Measurements from ENCODE around the gene GSAP.
"Not testable (repeated sequence)": the region's sequence is repeated elsewhere in the genome, so short reads cannot be mapped to it uniquely, and the experiment has no call there.

The GSAP gene

DNA sequence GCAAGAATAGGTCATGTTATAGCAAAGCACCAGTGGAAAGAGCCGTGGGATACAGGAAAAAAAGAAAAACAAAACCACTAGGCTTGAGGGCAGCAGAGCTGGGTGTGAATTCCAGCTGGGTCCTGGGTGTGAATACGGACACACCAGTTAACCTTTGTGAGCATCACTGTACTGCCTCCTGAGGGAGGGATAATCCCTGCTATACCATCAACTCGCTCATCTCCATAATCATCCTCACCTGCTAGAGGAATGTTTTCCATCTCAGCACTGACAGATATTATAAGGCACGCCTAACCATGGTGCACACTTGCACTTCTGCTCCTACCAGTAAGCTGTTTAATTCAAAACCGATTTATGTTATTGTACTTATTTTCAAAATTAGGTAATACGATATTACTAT, 62.2 kb downstream of the GSAP start:
- no peak for DNase-seq

DNA sequence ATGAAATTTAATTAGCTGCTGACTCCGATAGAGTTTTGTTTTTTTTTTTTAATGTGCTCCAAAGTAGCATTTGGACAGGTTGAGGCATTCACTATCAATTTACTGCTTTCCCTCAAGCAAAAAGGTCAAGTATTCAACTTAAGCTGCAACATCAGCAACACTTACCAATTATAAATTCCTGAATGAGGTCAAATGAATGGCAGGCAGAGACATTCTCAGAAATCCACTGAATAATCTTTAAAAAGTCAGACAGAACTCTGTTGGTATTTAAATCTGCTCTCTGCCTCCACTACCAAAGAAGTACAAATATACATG, 62.8 kb downstream of the GSAP start:
- no peak for DNase-seq

DNA sequence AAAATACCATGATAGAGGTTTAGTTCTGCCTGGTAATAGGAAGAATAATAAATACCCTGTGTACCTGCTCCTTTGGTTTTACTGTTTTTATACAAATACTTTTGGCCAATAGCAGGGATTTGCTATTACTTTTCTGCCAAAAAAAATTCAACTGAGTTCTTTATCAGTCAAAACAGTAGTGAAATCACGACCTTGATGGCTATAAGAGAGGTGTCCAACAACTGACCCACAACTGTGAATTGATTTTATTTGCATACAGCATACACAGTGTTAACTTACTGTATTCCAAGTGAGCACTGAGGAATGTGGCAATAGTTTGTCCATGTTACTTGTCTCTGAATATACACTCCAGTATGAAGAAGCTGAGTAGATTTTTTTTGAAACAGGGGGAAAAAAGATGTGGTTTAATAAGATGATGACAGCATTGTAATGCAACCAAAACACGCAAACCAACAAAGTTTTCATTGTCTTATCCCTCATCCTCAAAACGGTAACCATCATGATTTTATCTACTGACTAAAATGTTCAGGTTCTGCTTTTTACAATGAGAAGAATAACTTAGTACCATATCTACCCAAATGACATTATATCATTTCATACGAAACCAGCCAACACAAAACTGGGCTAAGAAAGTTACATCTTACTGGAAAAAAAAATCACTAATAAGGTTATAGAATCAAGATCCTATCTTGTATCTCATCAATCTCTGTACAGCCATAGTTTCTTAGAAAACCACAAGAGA, 63.3 kb downstream of the GSAP start:
- no peak for DNase-seq

DNA sequence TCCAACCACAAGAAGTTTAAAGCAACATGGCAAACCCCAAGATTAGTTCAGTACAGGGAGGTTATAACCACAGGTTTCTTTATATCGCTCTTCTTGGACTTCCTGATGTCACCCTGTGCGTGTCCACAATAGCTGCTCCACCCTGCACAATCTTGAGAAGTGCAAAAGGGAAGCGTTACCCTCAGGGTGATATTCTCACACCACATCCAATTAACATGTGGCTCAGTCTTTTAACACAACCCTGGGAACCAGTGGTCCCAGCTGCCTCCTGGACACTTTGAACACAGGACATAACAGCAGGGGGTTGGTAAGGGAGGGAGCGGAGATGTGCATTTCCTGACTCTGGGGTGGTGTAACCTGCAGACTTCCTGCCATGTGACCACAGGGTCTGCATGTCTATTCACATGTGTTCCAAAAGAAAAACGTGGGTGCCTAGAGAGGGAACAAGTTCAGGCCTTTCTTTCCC, 64.6 kb downstream of the GSAP start:
- DNase-seq: no peak

DNA sequence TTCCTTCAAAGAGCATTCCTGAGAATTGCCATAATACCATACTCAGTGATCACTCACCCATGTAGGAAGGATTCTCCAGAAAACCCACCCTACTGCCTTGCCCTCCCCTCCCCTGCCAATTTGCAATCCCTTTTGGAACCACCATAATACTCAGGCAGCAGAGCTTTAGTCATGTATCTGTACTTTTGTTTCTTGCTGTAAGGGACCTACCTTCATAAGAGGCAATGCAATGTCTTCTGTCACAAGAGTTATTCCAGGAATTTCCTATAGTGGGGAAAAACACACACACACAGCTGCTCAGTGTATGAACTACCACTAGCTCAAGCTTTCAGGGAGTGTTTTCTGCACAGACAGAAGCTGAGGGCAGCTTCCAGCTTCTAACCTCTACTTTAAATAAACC, 67.0 kb downstream of the GSAP start:
- DNase-seq: peak; percentile 55

DNA sequence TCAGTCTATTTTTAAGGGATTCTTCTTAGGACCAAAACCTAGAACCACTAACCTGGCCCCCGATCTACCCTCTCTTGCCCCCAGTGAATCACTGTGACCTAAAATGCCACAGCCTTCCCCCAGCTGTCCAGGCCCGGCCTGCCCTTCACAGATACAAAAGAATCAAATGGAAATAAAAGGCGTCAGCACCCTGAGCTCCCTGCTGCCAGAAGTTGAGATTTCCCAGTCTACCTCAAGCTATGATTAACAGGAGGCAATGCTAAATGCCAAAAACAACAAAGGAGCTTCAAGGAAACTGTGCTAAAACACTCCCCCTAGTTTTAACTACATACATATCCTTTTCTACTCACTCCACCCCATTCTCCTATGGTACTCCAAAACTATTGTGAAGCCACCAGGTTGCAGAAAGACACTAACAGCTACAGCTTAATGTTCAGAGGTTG, 67.8 kb downstream of the GSAP start:
- peak; percentile 95 for DNase-seq

DNA sequence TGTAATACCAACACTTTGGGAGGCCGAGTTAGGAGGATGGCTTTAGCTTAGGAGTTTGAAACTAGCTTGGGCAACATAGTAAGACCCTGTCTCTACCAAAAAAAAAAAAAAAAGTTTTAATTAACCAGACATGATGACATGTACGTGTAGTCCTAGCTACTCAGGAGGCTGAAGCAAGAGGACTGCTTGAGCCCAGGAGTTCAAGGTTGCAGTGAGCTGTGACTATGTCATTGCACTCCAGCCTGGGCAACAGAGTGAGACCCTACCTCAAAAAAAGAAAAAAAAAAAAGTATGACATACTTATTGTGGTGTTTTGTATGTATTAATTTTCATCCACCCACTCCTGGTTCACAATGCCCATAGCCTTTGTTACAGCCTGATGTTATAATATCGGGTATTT, 69.7 kb downstream of the GSAP start:
- DNase-seq: no peak

DNA sequence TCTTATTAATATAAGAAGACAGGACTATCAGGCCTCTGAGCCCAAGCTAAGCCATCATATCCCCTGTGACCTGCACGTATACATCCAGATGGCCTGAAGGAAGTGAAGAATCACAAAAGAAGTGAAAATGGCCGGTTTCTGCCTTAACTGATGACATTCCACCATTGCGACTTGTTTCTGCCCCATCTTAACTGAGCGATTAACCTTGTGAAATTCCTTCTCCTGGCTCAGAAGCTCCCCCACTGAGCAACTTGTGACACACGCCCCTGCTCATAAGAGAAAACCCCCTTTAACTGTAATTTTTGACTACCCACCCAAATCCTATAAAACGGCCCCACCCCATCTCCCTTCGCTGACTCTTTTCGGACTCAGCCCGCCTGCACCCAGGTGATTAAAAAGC, 70.7 kb downstream of the GSAP start:
- not testable (repeated sequence) for DNase-seq

DNA sequence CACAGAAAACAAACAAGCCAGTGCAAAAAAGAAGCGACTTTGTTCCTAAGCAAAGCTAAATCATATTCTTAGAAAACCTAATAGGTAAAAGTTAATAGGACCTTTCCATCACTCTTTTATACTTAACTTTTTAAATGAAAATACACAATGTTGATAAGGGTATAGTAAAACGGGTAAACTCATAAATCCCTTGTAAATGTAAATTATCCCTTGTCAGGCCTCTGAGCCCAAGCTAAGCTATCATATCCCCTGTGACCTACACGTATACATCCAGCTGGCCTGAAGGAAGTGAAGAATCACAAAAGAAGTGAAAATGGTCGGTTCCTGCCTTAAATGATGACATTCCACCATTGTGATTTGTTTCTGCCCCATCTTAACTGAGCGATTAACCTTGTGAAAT, 76.4 kb downstream of the GSAP start:
- no peak for DNase-seq

DNA sequence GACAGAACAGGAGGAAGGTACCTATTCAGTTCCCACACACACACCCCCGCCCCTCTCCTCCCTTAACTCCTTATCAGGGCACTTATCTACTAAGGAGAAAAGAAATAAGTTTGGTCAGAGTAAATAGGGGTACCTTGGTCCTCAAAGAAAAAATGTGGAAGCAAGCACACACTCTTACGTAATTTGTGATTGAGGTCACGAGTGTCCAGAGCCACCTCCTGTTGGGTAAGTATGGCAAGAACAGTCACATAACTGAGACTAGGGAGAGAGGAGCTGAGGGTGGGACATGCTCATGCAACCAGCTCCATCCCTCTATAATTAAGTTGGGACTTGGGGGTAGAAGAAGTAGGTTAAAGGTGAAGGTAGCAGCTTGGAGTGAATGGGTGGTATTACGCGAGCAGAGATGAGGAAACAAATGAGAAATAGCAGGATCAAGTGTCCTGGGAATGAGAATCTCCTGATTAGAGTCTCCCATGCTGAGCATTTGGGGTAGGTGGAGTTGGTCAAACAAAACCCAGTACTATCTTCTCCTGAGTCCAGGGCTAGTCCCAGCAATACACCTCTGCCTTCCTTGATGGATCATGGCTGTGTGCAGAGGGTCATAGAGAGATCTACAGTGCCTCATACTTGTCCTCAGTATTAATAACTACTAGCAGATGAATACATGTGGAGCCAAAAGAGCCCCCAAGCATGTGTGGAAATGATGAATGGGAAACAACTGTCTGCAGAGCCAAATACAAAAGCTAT, 77.1 kb downstream of the GSAP start:
- no peak for DNase-seq

DNA sequence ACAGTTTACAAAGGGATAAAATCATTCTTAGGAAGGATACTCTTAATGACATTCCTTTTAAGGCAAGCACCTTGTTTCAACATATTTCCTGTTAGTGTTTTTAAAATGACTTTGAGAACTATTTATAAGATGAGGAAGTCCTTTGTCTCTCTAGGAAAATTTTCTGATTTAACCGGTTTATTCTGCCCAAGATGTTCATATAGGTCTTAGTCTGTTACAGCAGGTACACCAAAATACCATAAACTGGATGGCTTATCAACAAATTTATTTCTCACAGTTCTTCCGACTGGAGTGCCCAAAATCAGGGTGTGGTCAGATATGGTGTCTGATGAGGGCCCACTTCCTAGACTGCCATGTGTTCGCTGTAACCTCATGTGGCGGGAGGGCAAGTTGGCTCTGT, 77.9 kb downstream of the GSAP start:
- no peak for DNase-seq

DNA sequence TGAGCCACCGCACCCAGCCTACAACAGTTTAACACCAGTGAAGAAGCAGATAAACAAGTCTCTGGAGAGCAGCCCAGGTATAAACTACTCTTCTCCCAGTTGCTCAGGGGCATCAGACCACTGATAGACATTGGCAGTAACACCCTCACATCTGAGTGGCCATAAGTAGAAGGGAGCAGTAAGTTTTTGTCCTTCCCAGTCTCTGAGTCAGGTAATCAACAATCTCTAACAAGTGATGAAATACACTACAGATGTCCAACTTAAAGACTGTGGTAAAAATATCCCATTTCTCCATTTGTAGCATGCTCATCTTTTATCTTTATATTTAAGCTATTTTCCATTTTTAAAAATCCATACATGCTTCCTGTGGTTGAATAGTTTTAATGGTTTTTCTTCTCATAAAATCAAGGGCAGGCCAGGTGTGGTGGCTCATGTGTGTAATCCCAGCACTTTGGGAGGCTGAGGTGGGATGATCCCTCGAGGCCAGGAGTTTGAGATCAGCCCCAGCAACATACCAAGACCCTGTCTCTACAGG, 78.6 kb downstream of the GSAP start:
- no peak for DNase-seq

DNA sequence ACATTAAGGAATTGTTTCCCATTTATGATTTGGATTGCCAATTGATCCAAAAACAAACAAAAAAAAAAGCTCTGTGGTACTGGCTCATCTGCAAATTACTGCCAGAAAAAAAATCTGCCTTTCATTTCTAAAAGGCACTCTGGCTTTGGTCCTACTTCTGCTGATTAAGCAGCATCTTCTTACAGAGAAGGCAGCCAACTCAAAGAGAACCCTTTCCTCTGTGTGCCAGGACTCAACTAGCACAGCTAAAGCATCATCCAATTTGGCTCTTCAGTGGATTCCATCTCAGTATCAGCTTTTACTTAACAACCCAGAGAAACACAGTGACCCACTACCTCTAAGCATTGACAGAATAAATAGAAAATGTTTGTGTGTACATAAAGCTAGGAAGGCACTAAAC, 80.6 kb downstream of the GSAP start:
- no peak for DNase-seq

DNA sequence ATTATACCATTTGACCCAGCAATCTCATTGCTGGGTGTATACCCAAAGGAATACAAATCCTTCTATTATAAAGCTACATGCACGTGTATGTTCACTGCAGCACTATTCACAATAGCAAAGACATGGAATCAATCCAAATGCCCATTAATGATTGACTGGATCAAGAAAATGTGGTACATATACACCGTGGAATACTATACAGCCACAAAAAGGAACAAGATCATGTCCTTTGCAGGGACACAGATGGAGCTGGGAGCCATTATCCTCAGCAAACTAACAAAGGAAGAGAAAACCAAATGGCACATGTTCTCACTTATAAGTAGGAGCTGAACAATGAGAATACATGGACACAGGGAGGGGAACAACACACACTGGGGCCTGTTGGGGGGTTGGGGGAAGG, 82.1 kb downstream of the GSAP start:
- DNase-seq: not testable (repeated sequence)

DNA sequence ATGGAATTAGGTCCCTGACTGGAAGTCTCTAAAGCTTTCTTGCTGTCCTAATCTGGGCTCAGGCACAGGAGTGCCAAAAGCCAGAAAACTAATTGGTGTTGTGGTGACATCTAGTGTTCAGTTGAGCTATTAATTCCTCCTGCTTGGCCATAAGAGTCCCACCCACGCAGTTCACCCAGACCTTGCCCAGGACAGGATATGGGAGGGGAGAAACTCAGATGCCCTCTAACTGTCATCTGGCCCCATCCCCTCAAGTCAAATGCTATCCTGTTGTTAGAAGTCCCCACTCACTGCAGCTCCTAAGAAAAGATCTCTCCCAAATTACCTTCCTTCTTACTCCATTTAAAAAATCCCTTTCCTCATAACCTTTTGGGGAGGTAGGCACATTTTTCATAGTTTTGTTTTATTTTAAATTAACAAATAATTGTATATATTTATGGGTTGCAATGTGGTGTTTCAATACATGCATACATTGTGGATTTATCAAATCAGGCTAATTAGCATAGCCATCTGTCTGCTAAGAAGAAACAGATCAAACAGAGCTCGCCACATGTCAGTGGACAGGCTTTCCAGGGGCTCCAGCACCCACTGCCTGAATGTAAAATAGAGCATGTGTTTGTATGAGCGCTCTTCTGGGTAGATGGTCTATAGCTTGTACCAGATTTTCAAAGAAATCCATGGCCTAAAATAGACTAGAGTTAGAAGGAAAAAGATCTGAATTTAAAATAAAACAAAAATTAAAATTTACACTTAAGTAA, 84.0 kb downstream of the GSAP start:
- peak; percentile 83 for DNase-seq

DNA sequence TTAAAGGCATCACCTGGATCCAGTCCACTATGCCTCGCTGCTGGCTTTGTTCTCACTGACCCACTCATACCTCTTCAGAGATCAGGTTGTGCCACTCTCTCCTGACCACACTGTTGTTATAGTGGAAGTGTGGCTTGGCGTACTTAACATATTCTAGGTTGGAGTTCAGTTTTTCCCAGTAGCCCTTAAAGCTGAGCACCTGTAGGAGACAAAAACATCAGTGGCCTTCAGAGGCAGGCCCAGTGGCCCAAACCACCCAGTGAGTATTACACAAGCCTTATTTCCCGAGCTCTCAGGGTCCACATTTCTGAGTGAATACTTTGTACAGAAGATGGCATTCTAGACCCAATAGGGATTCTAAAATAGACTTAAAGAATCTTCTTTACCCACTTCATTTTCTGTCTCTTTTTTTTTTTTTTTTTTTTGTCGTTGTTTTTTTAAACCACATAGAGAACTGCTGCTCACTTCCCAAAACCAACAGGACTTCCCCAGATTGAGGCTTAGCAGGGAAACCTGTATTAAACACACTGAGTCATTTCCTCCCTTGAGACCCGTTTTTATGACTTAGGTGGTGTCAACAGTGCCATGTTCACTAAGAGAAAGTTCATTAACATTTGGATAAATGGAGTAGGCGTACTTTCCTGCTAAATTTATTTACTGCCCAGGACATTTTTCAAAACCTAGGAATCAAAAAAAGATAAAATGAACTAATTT, 85.8 kb downstream of the GSAP start:
- no peak for DNase-seq

DNA sequence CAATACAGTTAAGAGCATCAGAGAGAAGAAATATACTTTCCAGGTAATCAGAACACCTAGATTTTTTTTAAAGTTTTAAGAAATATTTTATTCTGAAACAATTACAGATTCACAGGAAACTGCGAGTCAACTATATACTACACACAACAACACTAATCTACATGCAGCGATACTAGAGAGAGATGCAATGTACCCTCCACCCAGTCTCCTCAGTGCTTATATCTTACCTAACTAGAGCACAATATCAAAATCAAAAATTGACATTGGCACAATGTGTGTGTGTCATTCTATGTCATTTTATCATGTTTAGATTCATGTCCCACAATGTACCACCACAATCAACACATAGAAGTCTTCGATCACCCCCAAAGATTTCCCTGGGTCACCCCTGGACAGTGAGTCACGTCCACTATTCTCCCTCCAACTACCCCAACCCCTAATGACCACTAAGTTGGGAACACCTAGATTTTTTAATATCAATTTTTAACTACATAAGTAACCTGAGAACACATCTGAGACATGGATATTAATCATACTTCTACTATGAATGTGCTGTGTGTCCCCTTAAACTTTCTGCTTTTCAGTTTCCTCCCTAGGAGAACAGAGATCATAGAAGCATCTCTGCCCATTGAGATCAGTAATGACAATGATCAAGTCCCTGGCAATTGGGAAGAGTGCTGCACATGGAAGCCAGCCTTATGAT, 86.5 kb downstream of the GSAP start:
- DNase-seq: no peak

DNA sequence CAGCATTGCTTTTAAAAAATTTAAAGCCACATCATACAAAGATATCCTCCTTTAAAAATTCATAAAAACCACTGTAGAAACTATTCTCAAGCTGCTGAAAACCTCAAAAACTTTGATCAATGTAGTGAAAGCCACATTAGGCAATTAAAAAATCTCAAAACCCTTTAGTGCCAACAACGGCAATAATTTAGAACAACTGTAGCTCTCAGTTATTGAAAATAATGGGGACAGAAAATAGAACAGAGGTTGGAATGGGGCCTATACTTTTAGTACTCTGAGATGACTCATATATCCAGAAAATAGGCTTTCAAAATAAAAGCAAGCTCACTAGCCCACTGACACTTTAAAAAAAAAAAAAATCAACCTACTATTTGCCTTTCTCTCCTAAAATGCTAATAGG, 87.5 kb downstream of the GSAP start:
- DNase-seq: no peak

DNA sequence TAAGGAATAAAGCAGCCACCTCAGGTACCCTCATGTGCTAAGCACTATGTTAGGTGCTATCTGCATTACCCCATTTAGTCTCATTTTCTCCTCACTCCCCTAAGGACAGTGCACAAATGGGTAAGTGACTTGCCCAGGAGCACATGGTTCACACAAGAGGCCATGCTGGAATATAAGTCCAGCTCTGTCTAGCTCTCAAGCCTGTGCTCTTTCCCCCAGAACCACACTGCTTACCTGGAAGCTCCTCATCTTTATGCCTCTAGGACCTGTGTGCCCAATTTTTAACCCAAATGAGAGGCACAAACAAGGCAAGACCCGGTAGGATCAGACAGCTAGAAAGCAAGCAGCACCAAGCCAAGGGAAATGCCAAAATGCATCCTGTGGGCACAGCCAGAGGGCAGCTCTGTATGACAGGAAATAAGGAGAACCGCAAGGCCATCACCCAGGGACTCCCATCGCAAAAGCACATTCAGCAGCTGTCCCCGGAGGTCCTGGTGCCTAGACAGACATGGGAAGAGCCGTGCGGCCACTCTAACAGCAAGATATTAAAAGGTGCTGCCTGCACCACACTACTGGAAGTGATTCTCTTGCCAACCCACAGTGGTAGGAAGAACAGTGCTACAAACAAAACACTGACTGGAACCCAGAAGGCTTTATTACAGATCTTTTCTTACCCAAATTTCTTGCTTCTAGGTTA, 88.1 kb downstream of the GSAP start:
- DNase-seq: no peak

DNA sequence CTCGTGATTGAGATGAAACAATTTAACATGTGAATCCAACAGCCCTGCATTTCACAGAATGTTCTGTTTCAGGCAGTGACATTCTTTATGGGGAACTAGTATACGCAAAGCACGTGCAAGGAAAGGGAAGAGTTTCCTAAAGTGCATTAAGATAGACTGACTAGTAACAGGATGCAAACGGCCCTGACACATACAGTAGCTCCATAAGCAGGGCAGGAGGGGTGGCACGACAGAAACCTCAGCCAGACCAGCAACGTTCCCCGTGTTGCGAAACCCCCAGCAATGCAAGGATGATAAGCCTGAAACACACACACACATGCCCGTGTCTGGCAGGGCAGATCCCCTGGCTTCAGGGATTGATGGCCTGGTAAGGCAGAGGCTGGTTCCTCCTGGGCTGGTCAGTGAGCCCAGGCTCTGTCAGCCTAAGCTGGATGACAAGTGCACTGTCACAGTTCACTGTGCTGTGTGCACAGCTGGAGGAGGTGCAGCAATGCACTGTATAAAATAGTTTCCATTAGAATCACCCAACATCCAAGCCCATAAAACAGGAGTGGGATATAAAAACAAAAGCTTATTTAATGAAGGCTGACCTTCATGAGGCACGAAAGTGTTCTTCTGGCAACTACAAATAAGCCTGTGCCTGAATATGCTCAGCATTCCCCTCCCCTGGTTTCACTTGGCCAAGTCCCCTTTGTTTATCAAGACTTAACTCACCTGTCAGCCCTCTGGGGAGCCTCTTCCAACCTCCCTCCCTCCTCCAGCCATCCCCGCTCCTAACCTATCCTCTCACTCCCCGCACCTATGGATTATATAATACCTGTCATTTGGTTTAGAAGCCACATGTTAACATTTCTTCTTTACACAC, 88.8 kb downstream of the GSAP start:
- DNase-seq: peak; percentile 34

DNA sequence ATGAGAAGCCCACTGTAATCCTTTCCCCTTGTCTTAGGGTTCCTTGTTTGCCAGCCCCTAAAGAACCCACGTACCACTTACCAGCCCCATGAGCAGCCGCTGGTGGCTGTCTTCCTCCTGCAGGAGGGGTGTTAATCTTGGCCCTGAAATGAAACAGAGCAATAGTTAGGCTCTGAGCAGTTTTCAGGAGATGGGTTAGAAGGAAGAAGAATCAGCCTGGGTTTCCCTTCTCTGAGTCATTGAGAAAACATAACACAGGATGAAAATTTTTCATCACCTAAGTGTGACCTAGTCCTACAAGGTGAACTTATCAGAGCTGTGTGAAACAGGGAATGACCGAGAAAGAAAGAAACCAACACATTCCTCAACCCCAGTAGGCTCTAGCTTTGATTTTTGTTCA, 90.0 kb downstream of the GSAP start:
- peak; percentile 48 for DNase-seq
